Camera-type eye (tissue), 1 donor: ENCODE results near the gene USP17L11. TPM values are rescaled to one million over a fixed set of nuclear protein-coding genes. Genes with fewer than 3 reads are reported as not detected.

Experiments
- total RNA-seq: library from RNA; depleted of rRNA; stranded (reverse); fragments of >200 nt; gene quantifications from one replicate; pipeline ENCODE4 v1.2.3, GENCODE V29; 2014

USP17L11 gene, protein sequence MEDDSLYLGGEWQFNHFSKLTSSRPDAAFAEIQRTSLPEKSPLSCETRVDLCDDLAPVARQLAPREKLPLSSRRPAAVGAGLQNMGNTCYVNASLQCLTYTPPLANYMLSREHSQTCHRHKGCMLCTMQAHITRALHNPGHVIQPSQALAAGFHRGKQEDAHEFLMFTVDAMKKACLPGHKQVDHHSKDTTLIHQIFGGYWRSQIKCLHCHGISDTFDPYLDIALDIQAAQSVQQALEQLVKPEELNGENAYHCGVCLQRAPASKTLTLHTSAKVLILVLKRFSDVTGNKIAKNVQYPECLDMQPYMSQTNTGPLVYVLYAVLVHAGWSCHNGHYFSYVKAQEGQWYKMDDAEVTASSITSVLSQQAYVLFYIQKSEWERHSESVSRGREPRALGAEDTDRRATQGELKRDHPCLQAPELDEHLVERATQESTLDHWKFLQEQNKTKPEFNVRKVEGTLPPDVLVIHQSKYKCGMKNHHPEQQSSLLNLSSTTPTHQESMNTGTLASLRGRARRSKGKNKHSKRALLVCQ
- not detected for total RNA-seq

DNA sequence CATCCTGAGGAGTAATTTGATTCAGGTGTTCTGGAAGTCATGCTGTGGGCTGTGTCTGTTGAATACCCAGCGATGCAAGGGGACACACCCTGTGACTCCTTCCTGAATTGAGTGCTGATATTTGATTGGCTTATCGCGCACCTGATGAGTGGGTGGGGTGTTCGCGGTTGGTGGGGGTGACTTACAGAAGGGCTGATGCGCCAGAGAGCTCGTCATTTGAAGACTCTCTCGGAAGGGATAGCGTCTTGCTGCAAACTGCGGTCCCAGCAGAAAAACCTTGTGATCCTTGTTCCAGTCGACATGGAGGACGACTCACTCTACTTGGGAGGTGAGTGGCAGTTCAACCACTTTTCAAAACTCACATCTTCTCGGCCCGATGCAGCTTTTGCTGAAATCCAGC is at the start of gene USP17L11:
Gene USP17L11, plus strand, starts transcription at position 301 of the 400 bp plus-strand sequence. Its CDS starts 0 bp downstream, at position 301.

DNA sequence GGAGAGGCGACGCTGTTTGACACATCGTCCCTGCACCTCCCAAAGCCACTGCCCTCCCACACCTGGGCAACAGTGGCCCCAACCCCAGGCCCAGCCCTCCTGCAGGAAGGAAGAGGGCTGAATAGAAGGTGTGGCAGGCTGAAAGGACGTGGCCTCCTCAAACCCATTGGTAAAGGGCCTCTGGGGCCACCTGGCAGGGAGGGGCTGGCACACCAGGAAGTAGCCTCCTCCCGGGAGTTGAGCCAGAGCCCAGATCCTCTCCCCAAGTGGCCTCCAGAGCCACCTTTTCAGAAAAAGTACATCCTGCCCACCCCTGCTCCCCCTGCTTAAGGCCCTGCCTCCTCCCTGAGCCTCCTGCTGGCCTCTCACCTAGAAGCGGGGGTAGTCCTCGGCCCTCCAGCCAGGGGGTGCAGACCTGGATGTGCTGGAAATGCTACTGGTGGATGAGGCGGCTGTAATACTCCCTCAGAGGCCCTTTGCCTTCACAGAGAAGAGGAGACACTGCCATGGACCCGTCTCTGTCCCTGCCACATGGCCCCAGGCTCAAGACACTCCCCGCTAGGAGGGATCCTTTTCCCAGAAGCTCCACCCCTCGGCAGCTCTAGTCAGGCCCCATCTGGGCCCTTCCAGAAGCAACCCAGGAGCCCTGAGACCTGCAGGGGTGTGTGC is 45.3 kb upstream of the USP17L11 start, which contains the start of gene FAM90A26:
Gene FAM90A26, plus strand, starts transcription at position 619 of the 669 bp plus-strand sequence. CDS start 2,764 bp downstream, outside the sequence.

DNA sequence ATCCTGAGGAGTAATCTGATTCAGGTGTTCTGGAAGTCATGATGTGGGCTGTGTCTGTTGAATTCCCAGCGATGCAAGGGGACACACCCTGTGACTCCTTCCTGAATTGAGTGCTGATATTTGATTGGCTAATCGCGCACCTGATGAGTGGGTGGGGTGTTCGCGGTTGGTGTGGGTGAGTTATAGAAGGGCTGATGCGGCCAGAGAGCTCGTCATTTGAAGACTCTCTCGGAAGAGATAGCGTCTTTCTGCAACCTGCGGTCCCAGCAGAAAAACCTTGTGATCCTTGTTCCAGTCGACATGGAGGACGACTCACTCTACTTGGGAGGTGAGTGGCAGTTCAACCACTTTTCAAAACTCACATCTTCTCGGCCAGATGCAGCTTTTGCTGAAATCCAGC is 4.8 kb upstream of the USP17L11 start, which contains the start of gene USP17L10:
Gene USP17L10, plus strand, starts transcription at position 301 of the 400 bp plus-strand sequence. Its CDS starts 0 bp downstream, at position 301.

DNA sequence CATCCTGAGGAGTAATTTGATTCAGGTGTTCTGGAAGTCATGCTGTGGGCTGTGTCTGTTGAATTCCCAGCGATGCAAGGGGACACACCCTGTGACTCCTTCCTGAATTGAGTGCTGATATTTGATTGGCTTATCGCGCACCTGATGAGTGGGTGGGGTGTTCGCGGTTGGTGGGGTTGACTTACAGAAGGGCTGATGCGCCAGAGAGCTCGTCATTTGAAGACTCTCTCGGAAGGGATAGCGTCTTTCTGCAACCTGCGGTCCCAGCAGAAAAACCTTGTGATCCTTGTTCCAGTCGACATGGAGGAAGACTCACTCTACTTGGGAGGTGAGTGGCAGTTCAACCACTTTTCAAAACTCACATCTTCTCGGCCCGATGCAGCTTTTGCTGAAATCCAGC is 4.6 kb downstream of the USP17L11 start, which contains the start of gene USP17L12:
Gene USP17L12, plus strand, starts transcription at position 301 of the 400 bp plus-strand sequence. Its CDS starts 0 bp downstream, at position 301.

DNA sequence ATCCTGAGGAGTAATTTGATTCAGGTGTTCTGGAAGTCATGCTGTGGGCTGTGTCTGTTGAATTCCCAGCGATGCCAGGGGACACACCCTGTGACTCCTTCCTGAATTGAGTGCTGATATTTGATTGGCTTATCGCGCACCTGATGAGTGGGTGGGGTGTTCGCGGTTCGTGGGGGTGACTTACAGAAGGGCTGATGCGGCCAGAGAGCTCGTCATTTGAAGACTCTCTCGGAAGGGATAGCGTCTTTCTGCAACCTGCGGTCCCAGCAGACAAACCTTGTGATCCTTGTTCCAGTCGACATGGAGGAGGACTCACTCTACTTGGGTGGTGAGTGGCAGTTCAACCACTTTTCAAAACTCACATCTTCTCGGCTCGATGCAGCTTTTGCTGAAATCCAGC is 9.4 kb downstream of the USP17L11 start, which contains the start of gene USP17L13:
Gene USP17L13, plus strand, starts transcription at position 301 of the 400 bp plus-strand sequence. Its CDS starts 0 bp downstream, at position 301.

DNA sequence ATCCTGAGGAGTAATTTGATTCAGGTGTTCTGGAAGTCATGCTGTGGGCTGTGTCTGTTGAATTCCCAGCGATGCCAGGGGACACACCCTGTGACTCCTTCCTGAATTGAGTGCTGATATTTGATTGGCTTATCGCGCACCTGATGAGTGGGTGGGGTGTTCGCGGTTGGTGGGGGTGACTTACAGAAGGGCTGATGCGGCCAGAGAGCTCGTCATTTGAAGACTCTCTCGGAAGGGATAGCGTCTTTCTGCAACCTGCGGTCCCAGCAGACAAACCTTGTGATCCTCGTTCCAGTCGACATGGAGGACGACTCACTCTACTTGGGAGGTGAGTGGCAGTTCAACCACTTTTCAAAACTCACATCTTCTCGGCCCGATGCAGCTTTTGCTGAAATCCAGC is 18.9 kb downstream of the USP17L11 start, which contains the start of gene USP17L15:
Gene USP17L15, plus strand, starts transcription at position 301 of the 400 bp plus-strand sequence. Its CDS starts 0 bp downstream, at position 301.

DNA sequence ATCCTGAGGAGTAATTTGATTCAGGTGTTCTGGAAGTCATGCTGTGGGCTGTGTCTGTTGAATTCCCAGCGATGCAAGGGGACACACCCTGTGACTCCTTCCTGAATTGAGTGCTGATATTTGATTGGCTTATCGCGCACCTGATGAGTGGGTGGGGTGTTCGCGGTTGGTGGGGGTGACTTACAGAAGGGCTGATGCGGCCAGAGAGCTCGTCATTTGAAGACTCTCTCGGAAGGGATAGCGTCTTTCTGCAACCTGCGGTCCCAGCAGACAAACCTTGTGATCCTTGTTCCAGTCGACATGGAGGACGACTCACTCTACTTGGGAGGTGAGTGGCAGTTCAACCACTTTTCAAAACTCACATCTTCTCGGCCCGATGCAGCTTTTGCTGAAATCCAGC is 28.4 kb downstream of the USP17L11 start, which contains the start of gene USP17L17:
Gene USP17L17, plus strand, starts transcription at position 301 of the 400 bp plus-strand sequence. Its CDS starts 0 bp downstream, at position 301.

DNA sequence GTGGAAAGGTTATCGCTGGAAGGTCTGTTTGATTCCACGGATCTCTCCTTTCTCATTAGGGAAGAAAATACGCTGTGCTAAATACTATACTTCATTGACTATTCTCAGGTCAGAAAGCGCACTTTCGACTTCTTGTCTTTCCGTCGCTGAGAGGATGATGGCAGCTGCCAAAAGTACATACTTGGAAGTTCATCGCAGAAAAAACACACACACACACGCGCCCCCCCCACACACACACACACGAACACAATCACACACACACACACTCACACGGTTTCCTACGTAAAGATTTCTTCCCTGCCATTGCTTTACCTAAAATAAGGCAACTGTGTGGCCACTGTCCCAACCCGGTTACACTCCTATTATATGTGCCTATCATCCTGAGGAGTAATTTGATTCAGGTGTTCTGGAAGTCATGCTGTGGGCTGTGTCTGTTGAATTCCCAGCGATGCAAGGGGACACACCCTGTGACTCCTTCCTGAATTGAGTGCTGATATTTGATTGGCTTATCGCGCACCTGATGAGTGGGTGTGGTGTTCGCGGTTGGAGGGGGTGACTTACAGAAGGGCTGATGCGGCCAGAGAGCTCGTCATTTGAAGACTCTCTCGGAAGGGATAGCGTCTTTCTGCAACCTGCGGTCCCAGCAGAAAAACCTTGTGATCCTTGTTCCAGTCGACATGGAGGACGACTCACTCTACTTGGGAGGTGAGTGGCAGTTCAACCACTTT is 32.9 kb downstream of the USP17L11 start, which contains the start of gene USP17L18:
Gene USP17L18, plus strand, starts transcription at position 678 of the 728 bp plus-strand sequence. Its CDS starts 0 bp downstream, at position 678.

DNA sequence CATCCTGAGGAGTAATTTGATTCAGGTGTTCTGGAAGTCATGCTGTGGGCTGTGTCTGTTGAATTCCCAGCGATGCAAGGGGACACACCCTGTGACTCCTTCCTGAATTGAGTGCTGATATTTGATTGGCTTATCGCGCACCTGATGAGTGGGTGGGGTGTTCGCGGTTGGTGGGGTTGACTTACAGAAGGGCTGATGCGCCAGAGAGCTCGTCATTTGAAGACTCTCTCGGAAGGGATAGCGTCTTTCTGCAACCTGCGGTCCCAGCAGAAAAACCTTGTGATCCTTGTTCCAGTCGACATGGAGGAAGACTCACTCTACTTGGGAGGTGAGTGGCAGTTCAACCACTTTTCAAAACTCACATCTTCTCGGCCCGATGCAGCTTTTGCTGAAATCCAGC is 37.9 kb downstream of the USP17L11 start, which contains the start of gene USP17L19:
Gene USP17L19, plus strand, starts transcription at position 301 of the 400 bp plus-strand sequence. Its CDS starts 0 bp downstream, at position 301.

DNA sequence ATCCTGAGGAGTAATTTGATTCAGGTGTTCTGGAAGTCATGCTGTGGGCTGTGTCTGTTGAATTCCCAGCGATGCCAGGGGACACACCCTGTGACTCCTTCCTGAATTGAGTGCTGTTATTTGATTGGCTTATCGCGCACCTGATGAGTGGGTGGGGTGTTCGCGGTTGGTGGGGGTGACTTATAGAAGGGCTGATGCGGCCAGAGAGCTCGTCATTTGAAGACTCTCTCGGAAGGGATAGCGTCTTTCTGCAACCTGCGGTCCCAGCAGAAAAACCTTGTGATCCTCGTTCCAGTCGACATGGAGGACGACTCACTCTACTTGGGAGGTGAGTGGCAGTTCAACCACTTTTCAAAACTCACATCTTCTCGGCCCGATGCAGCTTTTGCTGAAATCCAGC is 42.6 kb downstream of the USP17L11 start, which contains the start of gene USP17L20:
Gene USP17L20, plus strand, starts transcription at position 301 of the 400 bp plus-strand sequence. Its CDS starts 0 bp downstream, at position 301.

DNA sequence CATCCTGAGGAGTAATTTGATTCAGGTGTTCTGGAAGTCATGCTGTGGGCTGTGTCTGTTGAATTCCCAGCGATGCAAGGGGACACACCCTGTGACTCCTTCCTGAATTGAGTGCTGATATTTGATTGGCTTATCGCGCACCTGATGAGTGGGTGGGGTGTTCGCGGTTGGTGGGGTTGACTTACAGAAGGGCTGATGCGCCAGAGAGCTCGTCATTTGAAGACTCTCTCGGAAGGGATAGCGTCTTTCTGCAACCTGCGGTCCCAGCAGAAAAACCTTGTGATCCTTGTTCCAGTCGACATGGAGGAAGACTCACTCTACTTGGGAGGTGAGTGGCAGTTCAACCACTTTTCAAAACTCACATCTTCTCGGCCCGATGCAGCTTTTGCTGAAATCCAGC is 47.4 kb downstream of the USP17L11 start, which contains the start of gene USP17L21:
Gene USP17L21, plus strand, starts transcription at position 301 of the 400 bp plus-strand sequence. Its CDS starts 0 bp downstream, at position 301.

Other genes with a start within 250 kb of the USP17L11 start
- not detected for gene FAM90A26, start 45.0 kb upstream of the USP17L11 start, total RNA-seq
- not detected for gene USP17L10, start 4.7 kb upstream of the USP17L11 start, total RNA-seq
- gene USP17L12, start 4.7 kb downstream of the USP17L11 start, total RNA-seq: not detected
- not detected for gene USP17L13, start 9.5 kb downstream of the USP17L11 start, total RNA-seq
- not detected for gene USP17L15, start 19.0 kb downstream of the USP17L11 start, total RNA-seq
- gene USP17L17, start 28.5 kb downstream of the USP17L11 start, total RNA-seq: not detected
- not detected for gene USP17L18, start 33.2 kb downstream of the USP17L11 start, total RNA-seq
- not detected for gene USP17L19, start 38.0 kb downstream of the USP17L11 start, total RNA-seq
- not detected for gene USP17L20, start 42.7 kb downstream of the USP17L11 start, total RNA-seq
- not detected for gene USP17L21, start 47.5 kb downstream of the USP17L11 start, total RNA-seq
- gene USP17L22, start 52.2 kb downstream of the USP17L11 start, total RNA-seq: not detected
- not detected for gene USP17L24, start 109.8 kb downstream of the USP17L11 start, total RNA-seq
- not detected for gene USP17L25, start 114.5 kb downstream of the USP17L11 start, total RNA-seq
- not detected for gene USP17L26, start 119.3 kb downstream of the USP17L11 start, total RNA-seq
- not detected for gene USP17L5, start 124.0 kb downstream of the USP17L11 start, total RNA-seq
- gene USP17L27, start 128.7 kb downstream of the USP17L11 start, total RNA-seq: not detected
- not detected for gene USP17L28, start 133.5 kb downstream of the USP17L11 start, total RNA-seq
- gene USP17L29, start 138.2 kb downstream of the USP17L11 start, total RNA-seq: not detected
- gene USP17L30, start 147.7 kb downstream of the USP17L11 start, total RNA-seq: not detected
- not detected for gene DEFB131A, start 229.0 kb downstream of the USP17L11 start, total RNA-seq